H1 (cell line): ENCODE data around the gene STYK1. TPM values are rescaled to one million over a fixed set of nuclear protein-coding genes. Genes with fewer than 3 reads are reported as not detected.

Experiments
- MAFK ChIP-seq: IDR thresholded peaks from 2 replicates; pipeline ENCODE4 v1.6.1; 2012; ENCODE audit warnings: low read depth, mild to moderate bottlenecking, improper control_type of control experiment, low read length
- RAD21 ChIP-seq, 2 experiments: IDR thresholded peaks in 1 of 2; conservative IDR thresholded peaks in 1 of 2; 2 replicates each; pipeline ENCODE4 v1.6.1; 2011; ENCODE audit warnings: low read depth in 2 of 2, low read length in 2 of 2, improper control_type of control experiment in 1 of 2, inconsistent platforms in 1 of 2, mild to moderate bottlenecking in 1 of 2, moderate library complexity in 1 of 2
- SRF ChIP-seq: IDR thresholded peaks from 2 replicates; pipeline ENCODE4 v1.6.1; 2011; ENCODE audit warnings: mild to moderate bottlenecking, low read depth, low read length, moderate library complexity
- TAF1 ChIP-seq: IDR thresholded peaks from 2 replicates; pipeline ENCODE4 v1.6.1; 2011; ENCODE audit warnings: mild to moderate bottlenecking, low read depth, low read length
- polyA plus RNA-seq, 7 experiments: library from polyadenylated mRNA; depleted of rRNA in 3 of 7; stranded (reverse) in 5 of 7; unstranded in 2 of 7; fragments of >200 nt in 5 of 7; fragments of 200-250 nt in 2 of 7; gene quantifications; 1 replicate in 5 of 7; 2 replicates in 1 of 7; 4 replicates in 1 of 7; pipeline versions ENCODE4 v1.2.1 to v1.2.3, GENCODE V29; 2011 to 2013; ENCODE audit warnings: missing spikeins in 2 of 7, mixed read lengths in 2 of 7
- total RNA-seq: library from RNA; stranded (reverse); fragmentation: NEBNext Ultra II Directional; extraction: Animal tissue kit (Norgen Biotek cat#: 25700); gene quantifications from 2 replicates; pipeline ENCODE4 v1.2.1, GENCODE V29; 2021
- TF ChIP-seq, protein P1 (sequence below): fragments of 300-600 bp; sonication (generic); IDR thresholded peaks from 2 replicates; pipeline ENCODE4 v1.7.1; 2012; ENCODE audit warnings: low read length, moderate library complexity, mild to moderate bottlenecking, inconsistent platforms; ENCODE audit not compliant: insufficient replicate concordance
- TF ChIP-seq, protein P2 (sequence below): IDR thresholded peaks from 2 replicates; pipeline ENCODE4 v1.6.1; 2012; ENCODE audit warnings: low read length, inconsistent platforms
- TF ChIP-seq, protein P3 (sequence below): IDR thresholded peaks from 2 replicates; pipeline ENCODE4 v1.6.1; 2011; ENCODE audit warnings: low read length, improper control_type of control experiment

The STYK1 gene
- total and polyA plus RNA-seq, 2 of the 8 experiments (the other 6 are each of a cell fraction or from before 2014, with no cell fraction given): 0.38 to 1.1 TPM

DNA sequence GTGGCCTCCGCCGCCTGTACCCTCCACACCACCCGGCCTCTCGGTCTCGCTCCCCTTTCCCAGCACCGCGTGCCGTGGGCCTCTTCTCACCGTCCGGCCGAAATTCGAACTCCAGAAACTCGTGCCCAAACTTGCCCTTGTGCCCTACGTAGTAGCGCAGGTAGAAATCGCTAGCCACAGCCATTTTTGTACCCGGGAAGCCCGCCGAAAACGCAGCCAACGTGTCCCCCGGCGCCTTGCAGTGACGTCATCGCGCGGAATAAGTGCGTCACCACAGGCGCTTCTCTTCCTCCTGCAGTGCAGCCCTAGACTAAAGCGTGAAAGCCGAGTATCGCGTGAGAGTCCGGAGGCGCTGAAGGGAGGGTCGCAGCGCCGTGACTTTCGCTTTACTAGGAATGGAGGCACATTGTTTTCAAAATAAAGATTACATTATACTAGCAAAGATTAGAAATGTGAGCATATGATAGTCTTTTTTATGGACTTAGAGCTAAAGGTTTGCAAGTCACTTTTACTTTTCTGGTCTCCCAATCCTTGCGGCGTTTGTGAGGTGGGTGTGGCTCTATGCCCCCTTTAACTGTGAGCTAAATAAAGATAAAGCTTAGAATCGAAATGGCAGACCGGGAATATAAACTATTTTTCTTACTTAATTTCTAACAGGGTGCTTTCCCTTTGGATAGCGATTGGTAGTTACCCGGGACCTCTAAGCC, 60.4 kb downstream of the STYK1 start, which contains the start of gene MAGOHB (continued):
- TF ChIP-seq, protein P1, sequence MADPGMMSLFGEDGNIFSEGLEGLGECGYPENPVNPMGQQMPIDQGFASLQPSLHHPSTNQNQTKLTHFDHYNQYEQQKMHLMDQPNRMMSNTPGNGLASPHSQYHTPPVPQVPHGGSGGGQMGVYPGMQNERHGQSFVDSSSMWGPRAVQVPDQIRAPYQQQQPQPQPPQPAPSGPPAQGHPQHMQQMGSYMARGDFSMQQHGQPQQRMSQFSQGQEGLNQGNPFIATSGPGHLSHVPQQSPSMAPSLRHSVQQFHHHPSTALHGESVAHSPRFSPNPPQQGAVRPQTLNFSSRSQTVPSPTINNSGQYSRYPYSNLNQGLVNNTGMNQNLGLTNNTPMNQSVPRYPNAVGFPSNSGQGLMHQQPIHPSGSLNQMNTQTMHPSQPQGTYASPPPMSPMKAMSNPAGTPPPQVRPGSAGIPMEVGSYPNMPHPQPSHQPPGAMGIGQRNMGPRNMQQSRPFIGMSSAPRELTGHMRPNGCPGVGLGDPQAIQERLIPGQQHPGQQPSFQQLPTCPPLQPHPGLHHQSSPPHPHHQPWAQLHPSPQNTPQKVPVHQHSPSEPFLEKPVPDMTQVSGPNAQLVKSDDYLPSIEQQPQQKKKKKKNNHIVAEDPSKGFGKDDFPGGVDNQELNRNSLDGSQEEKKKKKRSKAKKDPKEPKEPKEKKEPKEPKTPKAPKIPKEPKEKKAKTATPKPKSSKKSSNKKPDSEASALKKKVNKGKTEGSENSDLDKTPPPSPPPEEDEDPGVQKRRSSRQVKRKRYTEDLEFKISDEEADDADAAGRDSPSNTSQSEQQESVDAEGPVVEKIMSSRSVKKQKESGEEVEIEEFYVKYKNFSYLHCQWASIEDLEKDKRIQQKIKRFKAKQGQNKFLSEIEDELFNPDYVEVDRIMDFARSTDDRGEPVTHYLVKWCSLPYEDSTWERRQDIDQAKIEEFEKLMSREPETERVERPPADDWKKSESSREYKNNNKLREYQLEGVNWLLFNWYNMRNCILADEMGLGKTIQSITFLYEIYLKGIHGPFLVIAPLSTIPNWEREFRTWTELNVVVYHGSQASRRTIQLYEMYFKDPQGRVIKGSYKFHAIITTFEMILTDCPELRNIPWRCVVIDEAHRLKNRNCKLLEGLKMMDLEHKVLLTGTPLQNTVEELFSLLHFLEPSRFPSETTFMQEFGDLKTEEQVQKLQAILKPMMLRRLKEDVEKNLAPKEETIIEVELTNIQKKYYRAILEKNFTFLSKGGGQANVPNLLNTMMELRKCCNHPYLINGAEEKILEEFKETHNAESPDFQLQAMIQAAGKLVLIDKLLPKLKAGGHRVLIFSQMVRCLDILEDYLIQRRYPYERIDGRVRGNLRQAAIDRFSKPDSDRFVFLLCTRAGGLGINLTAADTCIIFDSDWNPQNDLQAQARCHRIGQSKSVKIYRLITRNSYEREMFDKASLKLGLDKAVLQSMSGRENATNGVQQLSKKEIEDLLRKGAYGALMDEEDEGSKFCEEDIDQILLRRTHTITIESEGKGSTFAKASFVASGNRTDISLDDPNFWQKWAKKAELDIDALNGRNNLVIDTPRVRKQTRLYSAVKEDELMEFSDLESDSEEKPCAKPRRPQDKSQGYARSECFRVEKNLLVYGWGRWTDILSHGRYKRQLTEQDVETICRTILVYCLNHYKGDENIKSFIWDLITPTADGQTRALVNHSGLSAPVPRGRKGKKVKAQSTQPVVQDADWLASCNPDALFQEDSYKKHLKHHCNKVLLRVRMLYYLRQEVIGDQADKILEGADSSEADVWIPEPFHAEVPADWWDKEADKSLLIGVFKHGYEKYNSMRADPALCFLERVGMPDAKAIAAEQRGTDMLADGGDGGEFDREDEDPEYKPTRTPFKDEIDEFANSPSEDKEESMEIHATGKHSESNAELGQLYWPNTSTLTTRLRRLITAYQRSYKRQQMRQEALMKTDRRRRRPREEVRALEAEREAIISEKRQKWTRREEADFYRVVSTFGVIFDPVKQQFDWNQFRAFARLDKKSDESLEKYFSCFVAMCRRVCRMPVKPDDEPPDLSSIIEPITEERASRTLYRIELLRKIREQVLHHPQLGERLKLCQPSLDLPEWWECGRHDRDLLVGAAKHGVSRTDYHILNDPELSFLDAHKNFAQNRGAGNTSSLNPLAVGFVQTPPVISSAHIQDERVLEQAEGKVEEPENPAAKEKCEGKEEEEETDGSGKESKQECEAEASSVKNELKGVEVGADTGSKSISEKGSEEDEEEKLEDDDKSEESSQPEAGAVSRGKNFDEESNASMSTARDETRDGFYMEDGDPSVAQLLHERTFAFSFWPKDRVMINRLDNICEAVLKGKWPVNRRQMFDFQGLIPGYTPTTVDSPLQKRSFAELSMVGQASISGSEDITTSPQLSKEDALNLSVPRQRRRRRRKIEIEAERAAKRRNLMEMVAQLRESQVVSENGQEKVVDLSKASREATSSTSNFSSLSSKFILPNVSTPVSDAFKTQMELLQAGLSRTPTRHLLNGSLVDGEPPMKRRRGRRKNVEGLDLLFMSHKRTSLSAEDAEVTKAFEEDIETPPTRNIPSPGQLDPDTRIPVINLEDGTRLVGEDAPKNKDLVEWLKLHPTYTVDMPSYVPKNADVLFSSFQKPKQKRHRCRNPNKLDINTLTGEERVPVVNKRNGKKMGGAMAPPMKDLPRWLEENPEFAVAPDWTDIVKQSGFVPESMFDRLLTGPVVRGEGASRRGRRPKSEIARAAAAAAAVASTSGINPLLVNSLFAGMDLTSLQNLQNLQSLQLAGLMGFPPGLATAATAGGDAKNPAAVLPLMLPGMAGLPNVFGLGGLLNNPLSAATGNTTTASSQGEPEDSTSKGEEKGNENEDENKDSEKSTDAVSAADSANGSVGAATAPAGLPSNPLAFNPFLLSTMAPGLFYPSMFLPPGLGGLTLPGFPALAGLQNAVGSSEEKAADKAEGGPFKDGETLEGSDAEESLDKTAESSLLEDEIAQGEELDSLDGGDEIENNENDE: no peak
- TF ChIP-seq, protein P2, sequence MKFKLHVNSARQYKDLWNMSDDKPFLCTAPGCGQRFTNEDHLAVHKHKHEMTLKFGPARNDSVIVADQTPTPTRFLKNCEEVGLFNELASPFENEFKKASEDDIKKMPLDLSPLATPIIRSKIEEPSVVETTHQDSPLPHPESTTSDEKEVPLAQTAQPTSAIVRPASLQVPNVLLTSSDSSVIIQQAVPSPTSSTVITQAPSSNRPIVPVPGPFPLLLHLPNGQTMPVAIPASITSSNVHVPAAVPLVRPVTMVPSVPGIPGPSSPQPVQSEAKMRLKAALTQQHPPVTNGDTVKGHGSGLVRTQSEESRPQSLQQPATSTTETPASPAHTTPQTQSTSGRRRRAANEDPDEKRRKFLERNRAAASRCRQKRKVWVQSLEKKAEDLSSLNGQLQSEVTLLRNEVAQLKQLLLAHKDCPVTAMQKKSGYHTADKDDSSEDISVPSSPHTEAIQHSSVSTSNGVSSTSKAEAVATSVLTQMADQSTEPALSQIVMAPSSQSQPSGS: peak; percentile 97
- peak; percentile 99 for TF ChIP-seq TAF1
- peak; percentile 86 for TF ChIP-seq SRF
- no peak for TF ChIP-seq RAD21 (IDR thresholded peaks at IDR 0.05 in 1 of 2, conservative IDR thresholded peaks at IDR 0.05 in 1 of 2; ENCODE audit: low read depth in 2 of 2, low read length in 2 of 2)
- TF ChIP-seq, protein P3, sequence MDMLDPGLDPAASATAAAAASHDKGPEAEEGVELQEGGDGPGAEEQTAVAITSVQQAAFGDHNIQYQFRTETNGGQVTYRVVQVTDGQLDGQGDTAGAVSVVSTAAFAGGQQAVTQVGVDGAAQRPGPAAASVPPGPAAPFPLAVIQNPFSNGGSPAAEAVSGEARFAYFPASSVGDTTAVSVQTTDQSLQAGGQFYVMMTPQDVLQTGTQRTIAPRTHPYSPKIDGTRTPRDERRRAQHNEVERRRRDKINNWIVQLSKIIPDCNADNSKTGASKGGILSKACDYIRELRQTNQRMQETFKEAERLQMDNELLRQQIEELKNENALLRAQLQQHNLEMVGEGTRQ: no peak
- no peak for TF ChIP-seq MAFK
